Measurements from ENCODE around the gene STRN4.

The STRN4 gene

GRCh38 chr19:46746281-46747057, at the start of gene STRN4:
TSS of gene STRN4 (minus strand) at chr19:46746450. CDS start at chr19:46746430, 20 bp downstream.
- H3K36me3 ChIP-seq (ENCODE audit: insufficient read depth, low read length): peaks cover 30% of the 10 kb centered on the region
- H3K9me3 ChIP-seq (ENCODE audit: low read length): no peaks in the 10 kb centered on the region
- no peaks in the 10 kb centered on the region for H3K27me3 ChIP-seq (ENCODE audit: insufficient read depth, low read length)
- H3K4me3 ChIP-seq (ENCODE audit: low read length): peak within 1 kb of the TSS; percentile 91
- peak within 1 kb of the TSS; percentile 48 for H2AFZ ChIP-seq (ENCODE audit: low read depth, low read length)
- H3K4me1 ChIP-seq (ENCODE audit: insufficient read depth, low read length): peaks cover 20% of the 10 kb centered on the region

- H3K4me3 ChIP-seq (ENCODE audit: low read length): no peak overlapping the region
- H2AFZ ChIP-seq (ENCODE audit: low read depth, low read length): no peak overlapping the region
- peaks cover 7% of the 10 kb centered on the region for H3K4me1 ChIP-seq (ENCODE audit: insufficient read depth, low read length)
- H3K9me3 ChIP-seq (ENCODE audit: low read length): no peaks in the 10 kb centered on the region
- no peaks in the 10 kb centered on the region for H3K36me3 ChIP-seq (ENCODE audit: insufficient read depth, low read length)
- no peaks in the 10 kb centered on the region for H3K27me3 ChIP-seq (ENCODE audit: insufficient read depth, low read length)
Measured at GRCh38 chr19:46791944-46792343, 45.7 kb upstream of the STRN4 start.

GRCh38 chr19:46789371-46789770, 43.1 kb upstream of the STRN4 start:
- Histone ChIP-seq H3K9me3 (ENCODE audit: low read length) (no peaks in the 10 kb centered on the region), H3K36me3 (ENCODE audit: insufficient read depth, low read length) (no peaks in the 10 kb centered on the region), H3K4me3 (ENCODE audit: low read length) (no peak overlapping the region), H3K4me1 (ENCODE audit: insufficient read depth, low read length) (peaks cover 22% of the 10 kb centered on the region), H3K27me3 (ENCODE audit: insufficient read depth, low read length) (no peaks in the 10 kb centered on the region), H2AFZ (ENCODE audit: low read depth, low read length) (no peak overlapping the region)

- Histone ChIP-seq H3K4me1 (ENCODE audit: insufficient read depth, low read length) (peaks cover 26% of the 10 kb centered on the region), H3K27me3 (ENCODE audit: insufficient read depth, low read length) (no peaks in the 10 kb centered on the region), H3K4me3 (ENCODE audit: low read length) (peak overlapping the region; percentile 29), H3K36me3 (ENCODE audit: insufficient read depth, low read length) (no peaks in the 10 kb centered on the region), H3K9me3 (ENCODE audit: low read length) (no peaks in the 10 kb centered on the region), H2AFZ (ENCODE audit: low read depth, low read length) (no peak overlapping the region)
Measured at GRCh38 chr19:46788968-46789338, 42.7 kb upstream of the STRN4 start.

- peaks cover 31% of the 10 kb centered on the region for H3K4me1 ChIP-seq (ENCODE audit: insufficient read depth, low read length)
- no peaks in the 10 kb centered on the region for H3K27me3 ChIP-seq (ENCODE audit: insufficient read depth, low read length)
- H3K36me3 ChIP-seq (ENCODE audit: insufficient read depth, low read length): no peaks in the 10 kb centered on the region
- H2AFZ ChIP-seq (ENCODE audit: low read depth, low read length): peak within 1 kb of the TSS; percentile 0
- no peaks in the 10 kb centered on the region for H3K9me3 ChIP-seq (ENCODE audit: low read length)
- H3K4me3 ChIP-seq (ENCODE audit: low read length): peak within 1 kb of the TSS; percentile 54
Measured at GRCh38 chr19:46788262-46788967, 42.2 kb upstream of the STRN4 start, which contains the start of gene SLC1A5. TSS of gene SLC1A5 (minus strand) at chr19:46788594. CDS start at chr19:46787965, 629 bp downstream.

- Histone ChIP-seq H3K4me1 (ENCODE audit: insufficient read depth, low read length) (peaks cover 32% of the 10 kb centered on the region), H3K4me3 (ENCODE audit: low read length) (peak overlapping the region; percentile 54), H2AFZ (ENCODE audit: low read depth, low read length) (peak overlapping the region; percentile 0), H3K9me3 (ENCODE audit: low read length) (no peaks in the 10 kb centered on the region), H3K36me3 (ENCODE audit: insufficient read depth, low read length) (peaks cover 5% of the 10 kb centered on the region), H3K27me3 (ENCODE audit: insufficient read depth, low read length) (no peaks in the 10 kb centered on the region)
Measured at GRCh38 chr19:46787331-46788261, 41.3 kb upstream of the STRN4 start.

- peak overlapping the region; percentile 0 for H2AFZ ChIP-seq (ENCODE audit: low read depth, low read length)
- H3K4me1 ChIP-seq (ENCODE audit: insufficient read depth, low read length): peaks cover 32% of the 10 kb centered on the region
- H3K27me3 ChIP-seq (ENCODE audit: insufficient read depth, low read length): no peaks in the 10 kb centered on the region
- peaks cover 8% of the 10 kb centered on the region for H3K36me3 ChIP-seq (ENCODE audit: insufficient read depth, low read length)
- H3K9me3 ChIP-seq (ENCODE audit: low read length): no peaks in the 10 kb centered on the region
- peak overlapping the region; percentile 54 for H3K4me3 ChIP-seq (ENCODE audit: low read length)
Measured at GRCh38 chr19:46787040-46787330, 40.7 kb upstream of the STRN4 start.

- Histone ChIP-seq H3K36me3 (ENCODE audit: insufficient read depth, low read length) (peaks cover 12% of the 10 kb centered on the region), H3K4me3 (ENCODE audit: low read length) (peak overlapping the region; percentile 54), H2AFZ (ENCODE audit: low read depth, low read length) (no peak overlapping the region), H3K4me1 (ENCODE audit: insufficient read depth, low read length) (peaks cover 32% of the 10 kb centered on the region), H3K9me3 (ENCODE audit: low read length) (no peaks in the 10 kb centered on the region), H3K27me3 (ENCODE audit: insufficient read depth, low read length) (no peaks in the 10 kb centered on the region)
Measured at GRCh38 chr19:46786236-46787039, 40.2 kb upstream of the STRN4 start.

GRCh38 chr19:46785980-46786235, 39.7 kb upstream of the STRN4 start:
- H3K27me3 ChIP-seq (ENCODE audit: insufficient read depth, low read length): no peaks in the 10 kb centered on the region
- no peaks in the 10 kb centered on the region for H3K9me3 ChIP-seq (ENCODE audit: low read length)
- H2AFZ ChIP-seq (ENCODE audit: low read depth, low read length): no peak overlapping the region
- peaks cover 32% of the 10 kb centered on the region for H3K4me1 ChIP-seq (ENCODE audit: insufficient read depth, low read length)
- H3K4me3 ChIP-seq (ENCODE audit: low read length): peak overlapping the region; percentile 54
- peaks cover 12% of the 10 kb centered on the region for H3K36me3 ChIP-seq (ENCODE audit: insufficient read depth, low read length)

GRCh38 chr19:46785054-46785979, 39.1 kb upstream of the STRN4 start:
- H3K4me1 ChIP-seq (ENCODE audit: insufficient read depth, low read length): peaks cover 32% of the 10 kb centered on the region
- peaks cover 14% of the 10 kb centered on the region for H3K36me3 ChIP-seq (ENCODE audit: insufficient read depth, low read length)
- peak overlapping the region; percentile 54 for H3K4me3 ChIP-seq (ENCODE audit: low read length)

GRCh38 chr19:46784262-46785053, 38.2 kb upstream of the STRN4 start:
- no peak overlapping the region for H2AFZ ChIP-seq (ENCODE audit: low read depth, low read length)
- no peaks in the 10 kb centered on the region for H3K27me3 ChIP-seq (ENCODE audit: insufficient read depth, low read length)
- peaks cover 32% of the 10 kb centered on the region for H3K4me1 ChIP-seq (ENCODE audit: insufficient read depth, low read length)
- H3K9me3 ChIP-seq (ENCODE audit: low read length): no peaks in the 10 kb centered on the region
- H3K4me3 ChIP-seq (ENCODE audit: low read length): peak overlapping the region; percentile 34
- H3K36me3 ChIP-seq (ENCODE audit: insufficient read depth, low read length): peaks cover 18% of the 10 kb centered on the region

More at GRCh38 chr19:46785054-46785979, 39.1 kb upstream of the STRN4 start:
- Histone ChIP-seq H2AFZ (ENCODE audit: low read depth, low read length) (no peak overlapping the region), H3K27me3 (ENCODE audit: insufficient read depth, low read length) (no peaks in the 10 kb centered on the region), H3K9me3 (ENCODE audit: low read length) (no peaks in the 10 kb centered on the region)

All from neuron (in vitro differentiated cells).